HCT116 (cell line): ENCODE measurements around the gene DPP4. TPM values are rescaled to one million over a fixed set of nuclear protein-coding genes. Genes with fewer than 3 reads are reported as not detected.

Experiments
- ATAC-seq: fragments of 200-7000 bp; cut with Tn5 transposase; 2 replicates; pipeline ENCODE4 v1.9.1; 2020; ENCODE audit warnings: mild to moderate bottlenecking, moderate library complexity
- BruUV-seq: library from RNA; stranded (reverse); fragments of 400-500 nt; replicated peaks from 2 replicates; lab custom pipeline; 2021; lab: Mats Ljungman, UMichigan
- CTCF ChIA-PET: fragments of 300-600 bp; sonication (Branson Sonifier 250); formaldehyde crosslinking; loops from one replicate; lab custom pipeline; 2021; ENCODE audit warnings: antibody characterized with exemption; lab: Charles Lee
- POLR2A ChIA-PET: fragments of 300-600, 350-600 bp; sonication (Branson Sonifier 250); formaldehyde crosslinking; loops from one replicate; lab custom pipeline; 2021; ENCODE audit warnings: antibody characterized with exemption; lab: Charles Lee
- RAD21 ChIA-PET, 2 experiments: fragments of 300-600 bp; sonication (Branson Sonifier 250); formaldehyde crosslinking; loops; one replicate each; lab custom pipeline; 2023; ENCODE audit warnings: low total read pairs in 2 of 2; ENCODE audit not compliant: uncharacterized antibody in 2 of 2, unreplicated experiment in 2 of 2, low non-redundant PET in 1 of 2; lab: Charles Lee
- DNase-seq: peaks from one replicate; pipeline ENCODE4 v3.0.0-alpha.2; 2010; ENCODE audit warnings: low read depth, low spot score
- H2AFZ ChIP-seq: fragments of 200-600 bp; shearing (Covaris generic), sonication (generic); 2 replicates; pipeline ENCODE4 v1.6.1; 2017; ENCODE audit warnings: low read depth, mixed run types, mixed read lengths, antibody characterized with exemption, low read length; ENCODE audit not compliant: poor library complexity, severe bottlenecking
- H3K27ac ChIP-seq: 2 replicates; pipeline ENCODE4 v1.5.1; 2012; ENCODE audit warnings: low read depth, low read length
- H3K27me3 ChIP-seq: fragments of 200-600 bp; sonication (generic); 2 replicates; pipeline ENCODE4 v1.6.1; 2016; ENCODE audit warnings: mixed run types, low read length, mixed read lengths; ENCODE audit not compliant: insufficient read depth
- H3K36me3 ChIP-seq, 2 experiments: fragments of 200-500 bp in 1 of 2; fragments of 200-600 bp in 1 of 2; sonication (Bioruptor generic) in 1 of 2; sonication (generic) in 1 of 2; 2 replicates each; pipeline versions ENCODE4 v1.5.1 to v1.6.1; 2014 to 2016; ENCODE audit warnings: low read length in 2 of 2, inconsistent platforms in 1 of 2, mixed read lengths in 1 of 2, mixed run types in 1 of 2; ENCODE audit not compliant: insufficient read depth in 2 of 2, control insufficient read depth in 1 of 2
- H3K4me1 ChIP-seq, 2 experiments: fragments of 200-600 bp in 1 of 2; sonication (generic) in 1 of 2; 2 replicates each; pipeline versions ENCODE4 v1.5.1 to v1.6.1; 2012 to 2017; ENCODE audit warnings: low read length in 2 of 2, inconsistent platforms in 1 of 2, mild to moderate bottlenecking in 1 of 2, mixed read lengths in 1 of 2, mixed run types in 1 of 2, moderate library complexity in 1 of 2; ENCODE audit not compliant: insufficient read depth in 2 of 2, control insufficient read depth in 1 of 2
- H3K4me2 ChIP-seq: fragments of 200-600 bp; sonication (generic); 2 replicates; pipeline ENCODE4 v1.6.1; 2017; ENCODE audit warnings: mixed run types, low read length, mixed read lengths
- H3K4me3 ChIP-seq, 2 experiments: fragments of 200-600 bp in 1 of 2; sonication (generic) in 1 of 2; replicated peaks in 1 of 2; 2 replicates each; pipeline ENCODE4 v1.5.1; 2011 to 2016; ENCODE audit warnings: low read length in 2 of 2, control low read depth in 1 of 2, low read depth in 1 of 2, mild to moderate bottlenecking in 1 of 2, mixed read lengths in 1 of 2, mixed run types in 1 of 2
- H3K79me2 ChIP-seq: fragments of 200-600 bp; sonication (generic); 2 replicates; pipeline ENCODE4 v1.6.1; 2017; ENCODE audit warnings: mild to moderate bottlenecking, mixed run types, low read length, moderate library complexity, mixed read lengths; ENCODE audit not compliant: insufficient read depth
- H3K9ac ChIP-seq: fragments of 200-600 bp; sonication (generic); 2 replicates; pipeline ENCODE4 v1.6.1; 2016; ENCODE audit warnings: low read length, mixed read lengths
- H3K9me2 ChIP-seq: fragments of 200-600 bp; sonication (generic), shearing (Covaris generic); 2 replicates; pipeline ENCODE4 v1.6.1; 2017; ENCODE audit warnings: mixed run types, mild to moderate bottlenecking, moderate library complexity; ENCODE audit not compliant: insufficient read depth
- H3K9me3 ChIP-seq, 2 experiments: fragments of 200-500 bp in 1 of 2; fragments of 200-600 bp in 1 of 2; sonication (Bioruptor generic) in 1 of 2; sonication (generic) in 1 of 2; 2 replicates each; pipeline ENCODE4 v1.6.1; 2014 to 2017; ENCODE audit warnings: low read length in 2 of 2, mixed read lengths in 2 of 2, inconsistent platforms in 1 of 2, low read depth in 1 of 2, mild to moderate bottlenecking in 1 of 2, mixed run types in 1 of 2, moderate library complexity in 1 of 2; ENCODE audit not compliant: control insufficient read depth in 1 of 2, insufficient read depth in 1 of 2
- H4K20me1 ChIP-seq: fragments of 200-600 bp; sonication (generic), shearing (Covaris generic); 2 replicates; pipeline ENCODE4 v1.6.1; 2017; ENCODE audit warnings: mixed run types, mild to moderate bottlenecking, moderate library complexity; ENCODE audit not compliant: insufficient read depth
- CEBPB ChIP-seq: IDR thresholded peaks from 2 replicates; pipeline ENCODE4 v1.6.1; 2012; ENCODE audit warnings: low read depth
- ELF1 ChIP-seq: IDR thresholded peaks from 2 replicates; pipeline ENCODE4 v1.6.1; 2012; ENCODE audit warnings: low read depth, borderline replicate concordance
- EZH2 ChIP-seq: fragments of 200-600 bp; sonication (generic); IDR thresholded peaks from 2 replicates; pipeline ENCODE4 v1.6.1; 2017; ENCODE audit warnings: antibody characterized with exemption, mixed run types
- intact Hi-C: fragments of 100-400 bp; cut with micrococcal nuclease; formaldehyde crosslinking; loops from 2 replicates; pipeline ENCODE4 v1.10.0; 2022
- total RNA-seq: library from RNA; stranded (reverse); gene quantifications from one replicate; pipeline ENCODE4 v1.2.1, GENCODE V29; 2021; ENCODE audit not compliant: unreplicated experiment
- TF ChIP-seq, protein P1 (sequence below): IDR thresholded peaks from 2 replicates; pipeline ENCODE4 v1.6.1; 2012; ENCODE audit warnings: low read depth
- TF ChIP-seq, protein P2 (sequence below): IDR thresholded peaks from 2 replicates; pipeline ENCODE4 v1.6.1; 2012
- TF ChIP-seq, protein P3 (sequence below): IDR thresholded peaks from 2 replicates; pipeline ENCODE4 v1.6.1; 2011; ENCODE audit warnings: mild to moderate bottlenecking, low read length, moderate library complexity; ENCODE audit not compliant: insufficient replicate concordance; ENCODE audit errors: extremely low read depth

The DPP4 gene
- total RNA-seq, 1 experiment from 2014 or later: 3.6 TPM

DNA sequence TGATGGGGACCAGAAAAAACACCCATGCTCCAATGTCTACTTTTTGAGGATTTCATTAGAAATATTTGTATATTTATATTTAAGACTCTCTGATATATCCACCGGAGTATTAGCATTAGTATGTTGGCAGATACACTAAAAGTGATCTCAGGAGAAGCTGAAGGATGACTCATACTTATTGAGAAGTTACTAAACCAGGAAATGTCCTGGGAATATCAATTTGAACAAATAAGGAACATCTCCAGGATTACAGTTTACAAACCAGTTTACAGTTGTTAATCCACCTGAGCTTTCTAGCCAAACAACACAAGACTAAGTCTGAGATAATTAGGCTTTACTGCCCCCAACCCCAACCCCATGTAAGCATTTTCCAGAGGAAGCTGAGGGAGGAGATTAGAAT is 16.1 kb upstream of the DPP4 start (continued):
- TF ChIP-seq EZH2: no peak

DNA sequence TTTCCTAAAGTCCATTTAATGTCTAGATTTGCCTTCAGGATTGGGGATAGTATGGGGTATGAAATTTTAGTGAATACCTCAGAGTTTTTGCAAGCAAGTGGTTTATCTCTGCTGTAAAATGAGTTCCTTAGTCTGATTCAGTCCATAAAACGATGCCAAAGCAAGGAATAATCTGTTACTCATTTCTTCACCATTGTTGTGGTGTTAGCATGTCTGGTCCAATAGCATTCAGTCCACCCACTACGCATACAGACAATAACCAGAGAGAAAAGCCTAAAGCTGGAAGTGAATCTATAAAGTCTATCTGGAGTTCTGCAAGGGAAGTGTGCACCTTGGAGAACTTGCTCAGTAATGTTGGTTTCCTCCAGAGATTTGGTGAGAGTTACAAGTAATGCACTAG is 12.9 kb upstream of the DPP4 start:
- Histone ChIP-seq H3K9me2 (no peaks in the 10 kb centered on the region), H4K20me1 (no peaks in the 10 kb centered on the region), H3K9ac (no peak overlapping the region), H3K79me2 (no peaks in the 10 kb centered on the region), H3K27me3 (no peaks in the 10 kb centered on the region), H2AFZ (no peak overlapping the region), H3K4me3 (no peak overlapping the region), H3K4me2 (no peak overlapping the region), H3K36me3 (no peaks in the 10 kb centered on the region), H3K4me1 (peaks cover 22 to 36% of the 10 kb centered on the region in 2 experiments), H3K27ac (no peak overlapping the region), H3K9me3 (no peaks in the 10 kb centered on the region)
- ChIA-PET CTCF (no interaction called here), RAD21 (no interaction called here), POLR2A (no interaction called here)
- DNase-seq (no peak), ATAC-seq (no peak)
- intact Hi-C loops: no loop called here
- TF ChIP-seq ELF1 (no peak), CEBPB (no peak)
- TF ChIP-seq, protein P1, sequence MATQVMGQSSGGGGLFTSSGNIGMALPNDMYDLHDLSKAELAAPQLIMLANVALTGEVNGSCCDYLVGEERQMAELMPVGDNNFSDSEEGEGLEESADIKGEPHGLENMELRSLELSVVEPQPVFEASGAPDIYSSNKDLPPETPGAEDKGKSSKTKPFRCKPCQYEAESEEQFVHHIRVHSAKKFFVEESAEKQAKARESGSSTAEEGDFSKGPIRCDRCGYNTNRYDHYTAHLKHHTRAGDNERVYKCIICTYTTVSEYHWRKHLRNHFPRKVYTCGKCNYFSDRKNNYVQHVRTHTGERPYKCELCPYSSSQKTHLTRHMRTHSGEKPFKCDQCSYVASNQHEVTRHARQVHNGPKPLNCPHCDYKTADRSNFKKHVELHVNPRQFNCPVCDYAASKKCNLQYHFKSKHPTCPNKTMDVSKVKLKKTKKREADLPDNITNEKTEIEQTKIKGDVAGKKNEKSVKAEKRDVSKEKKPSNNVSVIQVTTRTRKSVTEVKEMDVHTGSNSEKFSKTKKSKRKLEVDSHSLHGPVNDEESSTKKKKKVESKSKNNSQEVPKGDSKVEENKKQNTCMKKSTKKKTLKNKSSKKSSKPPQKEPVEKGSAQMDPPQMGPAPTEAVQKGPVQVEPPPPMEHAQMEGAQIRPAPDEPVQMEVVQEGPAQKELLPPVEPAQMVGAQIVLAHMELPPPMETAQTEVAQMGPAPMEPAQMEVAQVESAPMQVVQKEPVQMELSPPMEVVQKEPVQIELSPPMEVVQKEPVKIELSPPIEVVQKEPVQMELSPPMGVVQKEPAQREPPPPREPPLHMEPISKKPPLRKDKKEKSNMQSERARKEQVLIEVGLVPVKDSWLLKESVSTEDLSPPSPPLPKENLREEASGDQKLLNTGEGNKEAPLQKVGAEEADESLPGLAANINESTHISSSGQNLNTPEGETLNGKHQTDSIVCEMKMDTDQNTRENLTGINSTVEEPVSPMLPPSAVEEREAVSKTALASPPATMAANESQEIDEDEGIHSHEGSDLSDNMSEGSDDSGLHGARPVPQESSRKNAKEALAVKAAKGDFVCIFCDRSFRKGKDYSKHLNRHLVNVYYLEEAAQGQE: no peak
- TF ChIP-seq, protein P2, sequence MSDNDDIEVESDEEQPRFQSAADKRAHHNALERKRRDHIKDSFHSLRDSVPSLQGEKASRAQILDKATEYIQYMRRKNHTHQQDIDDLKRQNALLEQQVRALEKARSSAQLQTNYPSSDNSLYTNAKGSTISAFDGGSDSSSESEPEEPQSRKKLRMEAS: no peak
- TF ChIP-seq, protein P3, sequence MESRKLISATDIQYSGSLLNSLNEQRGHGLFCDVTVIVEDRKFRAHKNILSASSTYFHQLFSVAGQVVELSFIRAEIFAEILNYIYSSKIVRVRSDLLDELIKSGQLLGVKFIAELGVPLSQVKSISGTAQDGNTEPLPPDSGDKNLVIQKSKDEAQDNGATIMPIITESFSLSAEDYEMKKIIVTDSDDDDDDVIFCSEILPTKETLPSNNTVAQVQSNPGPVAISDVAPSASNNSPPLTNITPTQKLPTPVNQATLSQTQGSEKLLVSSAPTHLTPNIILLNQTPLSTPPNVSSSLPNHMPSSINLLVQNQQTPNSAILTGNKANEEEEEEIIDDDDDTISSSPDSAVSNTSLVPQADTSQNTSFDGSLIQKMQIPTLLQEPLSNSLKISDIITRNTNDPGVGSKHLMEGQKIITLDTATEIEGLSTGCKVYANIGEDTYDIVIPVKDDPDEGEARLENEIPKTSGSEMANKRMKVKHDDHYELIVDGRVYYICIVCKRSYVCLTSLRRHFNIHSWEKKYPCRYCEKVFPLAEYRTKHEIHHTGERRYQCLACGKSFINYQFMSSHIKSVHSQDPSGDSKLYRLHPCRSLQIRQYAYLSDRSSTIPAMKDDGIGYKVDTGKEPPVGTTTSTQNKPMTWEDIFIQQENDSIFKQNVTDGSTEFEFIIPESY: no peak
- BruUV-seq: no TSS peak
